GM19372 (cell line): Measurements from ENCODE around the gene SNAP47.
"Not testable (repeated sequence)": the region's sequence is repeated elsewhere in the genome, so short reads cannot be mapped to it uniquely, and the experiment has no call there.

Experiments used
- ATAC-seq: cut with Tn5 transposase; IDR thresholded peaks from one replicate; pipeline ENCODE4 v1.9.1; 2021; ENCODE audit warnings: mild to moderate bottlenecking, low read depth, moderate library complexity; ENCODE audit not compliant: unreplicated experiment

SNAP47 gene, protein sequence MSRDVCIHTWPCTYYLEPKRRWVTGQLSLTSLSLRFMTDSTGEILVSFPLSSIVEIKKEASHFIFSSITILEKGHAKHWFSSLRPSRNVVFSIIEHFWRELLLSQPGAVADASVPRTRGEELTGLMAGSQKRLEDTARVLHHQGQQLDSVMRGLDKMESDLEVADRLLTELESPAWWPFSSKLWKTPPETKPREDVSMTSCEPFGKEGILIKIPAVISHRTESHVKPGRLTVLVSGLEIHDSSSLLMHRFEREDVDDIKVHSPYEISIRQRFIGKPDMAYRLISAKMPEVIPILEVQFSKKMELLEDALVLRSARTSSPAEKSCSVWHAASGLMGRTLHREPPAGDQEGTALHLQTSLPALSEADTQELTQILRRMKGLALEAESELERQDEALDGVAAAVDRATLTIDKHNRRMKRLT

GRCh38 chr1:227734856-227735538, at the start of gene SNAP47, which contains the start of gene JMJD4:
Gene SNAP47, plus strand, starts transcription at chr1:227735435. Its CDS starts 12,302 bp downstream, at chr1:227747737.
Gene JMJD4, minus strand, starts transcription at chr1:227735302. Its CDS starts 29 bp downstream, at chr1:227735273.
- ATAC-seq: peak; percentile 93

GRCh38 chr1:227685807-227686206, 49.4 kb upstream of the SNAP47 start:
- ATAC-seq: no peak

GRCh38 chr1:227697321-227697864, 37.8 kb upstream of the SNAP47 start:
- no peak for ATAC-seq

DNA sequence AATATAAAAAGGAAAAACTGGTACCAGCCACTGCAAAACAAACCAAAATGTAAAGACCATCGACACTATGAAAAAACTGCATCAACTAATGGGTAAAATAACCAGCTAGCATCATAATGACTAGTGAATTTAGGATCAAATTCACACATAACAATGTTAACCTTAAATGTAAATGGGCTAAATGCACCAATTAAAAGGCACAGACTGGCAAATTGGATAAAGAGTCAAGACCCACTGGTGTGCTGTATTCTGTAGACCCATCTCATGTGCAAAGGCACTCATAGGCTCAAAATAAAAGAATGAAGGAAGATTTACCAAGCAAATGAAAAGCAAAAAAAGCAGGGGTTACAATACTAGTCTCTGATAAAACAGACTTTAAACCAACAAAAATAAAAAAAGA, 33.6 kb upstream of the SNAP47 start:
- not testable (repeated sequence) for ATAC-seq

DNA sequence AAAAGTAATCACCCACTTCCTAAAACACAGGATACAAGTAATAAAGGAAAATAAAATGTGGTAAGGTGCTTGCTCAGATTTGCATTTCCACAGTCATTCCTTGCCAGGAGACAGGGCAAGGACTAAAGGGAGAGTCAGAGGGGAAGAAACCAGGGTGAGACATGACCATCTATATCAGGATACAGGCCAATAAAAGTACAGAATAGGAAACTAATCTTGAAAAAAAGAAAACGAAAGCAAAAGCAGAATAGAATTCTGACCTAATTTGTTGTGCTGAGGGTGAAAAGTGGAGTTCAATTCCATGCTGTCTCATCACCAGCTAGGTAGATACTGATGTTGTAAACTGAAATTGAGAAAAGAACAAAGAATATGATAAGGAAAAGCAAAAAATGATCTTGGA, 27.4 kb upstream of the SNAP47 start:
- no peak for ATAC-seq

GRCh38 chr1:227709451-227709850, 25.8 kb upstream of the SNAP47 start:
- no peak for ATAC-seq

DNA sequence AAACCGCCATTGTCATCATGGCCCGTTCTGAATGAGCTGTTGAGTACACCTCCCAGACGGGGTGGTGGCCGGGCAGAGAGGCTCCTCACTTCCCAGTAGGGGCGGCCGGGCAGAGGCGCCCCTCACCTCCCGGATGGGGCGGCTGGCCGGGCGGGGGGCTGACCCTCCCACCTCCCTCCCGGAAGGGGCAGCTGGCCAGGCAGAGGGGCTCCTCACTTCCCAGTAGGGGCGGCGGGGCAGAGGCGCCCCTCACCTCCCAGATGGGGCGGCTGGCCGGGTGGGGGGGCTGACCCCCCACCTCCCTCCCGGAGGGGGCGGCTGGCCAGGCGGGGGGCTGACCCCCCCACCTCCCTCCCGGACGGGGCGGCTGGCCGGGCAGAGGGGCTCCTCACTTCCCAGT, 24.8 kb upstream of the SNAP47 start:
- not testable (repeated sequence) for ATAC-seq

DNA sequence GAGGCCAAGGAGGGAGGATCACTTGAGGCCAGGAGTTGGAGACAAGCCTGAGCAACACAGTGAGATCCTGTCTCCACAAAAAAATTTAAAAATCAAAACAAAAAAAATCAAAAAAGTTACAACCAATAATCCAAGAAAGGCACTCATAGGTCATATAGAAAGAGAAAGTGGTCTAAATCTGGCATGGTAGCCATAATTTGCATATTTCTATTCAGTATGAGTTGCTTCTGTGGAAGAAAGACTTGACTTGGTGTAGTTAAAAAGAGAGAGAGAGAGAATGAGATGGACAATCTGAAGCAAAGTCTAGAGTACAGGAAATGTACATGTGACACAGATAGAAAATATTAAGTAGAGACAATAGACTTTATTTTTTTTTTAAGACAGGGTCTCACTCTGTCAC, 22.6 kb upstream of the SNAP47 start:
- no peak for ATAC-seq

DNA sequence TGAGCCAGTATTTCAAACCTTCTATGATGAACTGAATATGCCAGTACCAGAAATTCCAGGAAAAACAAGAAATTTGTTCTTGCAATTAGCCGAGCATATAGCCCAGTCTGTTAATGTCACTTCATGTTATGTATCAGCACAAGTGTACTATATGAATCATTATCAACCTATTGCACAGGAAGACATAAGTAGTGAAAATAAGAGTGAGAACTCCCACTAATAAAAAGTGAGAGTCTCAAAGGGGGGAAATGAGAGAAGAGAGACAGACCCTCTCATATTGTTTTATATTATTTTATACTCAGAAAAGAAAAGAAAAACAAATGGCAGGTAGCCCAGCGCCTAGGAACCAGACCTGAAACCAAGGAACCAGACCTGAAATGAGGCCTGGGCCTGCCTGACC, 16.3 kb upstream of the SNAP47 start:
- no peak for ATAC-seq

GRCh38 chr1:227723474-227723873, 11.8 kb upstream of the SNAP47 start:
- ATAC-seq: no peak

DNA sequence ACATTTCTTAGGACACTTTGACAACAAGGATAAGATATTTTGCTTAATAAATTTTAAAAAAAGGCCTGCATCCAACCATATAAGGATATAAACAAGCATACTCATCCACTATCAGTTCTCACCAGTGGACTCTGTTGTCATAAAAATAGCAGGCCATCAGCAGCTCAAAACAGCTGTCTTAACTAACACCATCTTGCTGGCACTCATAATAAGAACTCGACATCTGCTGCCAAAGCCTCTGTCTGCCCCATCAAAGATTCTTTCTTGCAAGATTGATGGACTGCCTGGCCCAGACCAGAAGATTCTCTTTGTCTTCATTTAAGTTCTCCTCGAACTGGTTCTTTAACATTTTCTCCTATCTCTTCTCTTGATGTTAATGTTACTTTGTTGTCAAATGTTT, 10.2 kb upstream of the SNAP47 start:
- ATAC-seq: no peak

- ATAC-seq: no peak
These were observed 8.9 kb upstream of the SNAP47 start for GRCh38 chr1:227726318-227726717.

GRCh38 chr1:227726924-227727599, 8.2 kb upstream of the SNAP47 start:
- ATAC-seq: no peak

DNA sequence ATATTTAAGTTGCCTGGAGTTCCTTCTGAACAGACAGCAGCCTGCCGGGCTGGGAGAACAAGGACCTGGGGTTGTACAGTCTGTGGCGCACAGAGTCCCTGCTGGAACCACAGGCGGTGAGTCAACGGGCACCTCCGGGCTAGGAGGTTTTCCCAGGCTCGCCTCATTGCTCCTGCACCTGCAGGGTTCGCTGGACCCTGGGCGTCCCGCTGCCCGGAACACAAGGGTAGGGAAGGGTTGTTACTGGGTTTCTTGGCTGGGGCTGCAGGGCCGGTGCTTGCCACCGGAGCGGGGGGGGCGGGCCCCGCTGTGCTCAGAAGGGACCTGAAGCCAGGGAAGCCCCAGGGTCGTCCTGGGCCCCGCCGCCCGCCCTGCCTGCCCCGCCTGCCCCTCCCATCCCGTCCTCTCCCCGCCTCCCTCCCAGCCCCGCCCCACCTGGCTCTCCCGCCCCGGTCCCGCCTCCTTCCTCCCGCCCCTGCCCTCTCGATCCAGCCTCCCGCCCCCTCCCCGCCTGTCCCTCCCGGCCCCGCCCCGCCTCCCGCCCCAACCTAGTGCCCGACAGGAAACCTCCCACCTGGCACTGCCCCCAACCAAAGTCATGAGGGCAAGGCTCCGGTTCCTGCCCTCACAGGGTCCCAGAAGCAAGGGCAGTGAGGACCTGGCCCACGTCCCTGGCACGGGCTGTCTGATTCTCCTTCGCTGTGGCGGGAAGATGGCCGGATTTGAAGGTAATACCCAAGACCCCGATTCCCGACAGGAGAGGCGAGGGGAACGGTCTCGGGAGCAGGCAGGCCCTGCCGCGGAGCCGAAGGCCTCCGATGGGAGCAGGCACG, 7.0 kb upstream of the SNAP47 start:
- ATAC-seq: peak; percentile 43

DNA sequence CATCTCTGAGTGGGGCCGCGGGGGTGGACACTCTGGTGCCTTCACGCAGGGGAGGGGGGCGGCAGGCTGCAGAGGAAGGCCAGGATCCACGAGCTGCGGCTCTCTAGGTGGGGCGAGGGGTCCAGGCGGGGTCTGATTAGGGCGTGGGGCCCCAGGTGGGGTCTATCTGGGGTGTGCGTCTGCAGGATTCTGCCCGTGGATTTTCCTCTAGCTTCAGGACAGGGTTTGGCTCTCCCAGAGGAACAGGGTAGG, 6.4 kb upstream of the SNAP47 start:
- no peak for ATAC-seq

GRCh38 chr1:227729144-227729880, 5.9 kb upstream of the SNAP47 start:
- ATAC-seq: no peak

DNA sequence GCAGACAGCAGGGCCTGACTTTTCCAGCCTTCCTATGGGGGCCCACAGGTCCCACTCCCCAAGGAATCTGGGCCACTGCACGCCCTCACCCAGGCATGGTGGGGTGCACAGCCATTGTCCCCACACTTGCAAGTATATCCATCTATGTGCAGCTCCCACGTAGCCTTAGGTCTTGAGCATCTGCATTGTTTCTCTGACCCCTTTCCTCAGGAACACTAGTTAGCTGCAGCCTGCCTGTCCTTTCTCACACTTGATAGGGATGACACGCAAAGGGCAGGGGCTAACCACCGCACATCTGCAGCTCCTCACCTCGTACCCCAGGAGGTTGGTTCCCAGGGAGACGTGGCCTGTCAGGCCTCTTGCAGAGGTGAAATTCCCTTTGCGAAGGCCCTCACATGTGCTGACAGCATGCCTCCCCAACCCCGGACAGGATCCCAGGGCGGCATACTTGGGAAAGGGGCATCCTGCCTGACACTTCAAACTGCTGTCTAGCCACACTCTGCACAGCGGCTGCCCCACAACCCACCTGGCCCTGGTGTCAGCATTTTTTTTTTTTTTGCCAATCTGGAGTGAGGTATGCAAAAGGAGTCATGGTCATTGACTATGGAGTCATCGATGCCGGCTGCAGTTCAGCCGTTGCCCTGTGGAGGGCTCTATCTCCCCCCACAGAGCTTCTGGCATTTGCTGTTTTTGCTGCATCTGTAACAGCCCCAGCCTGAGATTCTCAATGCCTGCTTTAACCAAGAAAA, 5.2 kb upstream of the SNAP47 start:
- no peak for ATAC-seq

DNA sequence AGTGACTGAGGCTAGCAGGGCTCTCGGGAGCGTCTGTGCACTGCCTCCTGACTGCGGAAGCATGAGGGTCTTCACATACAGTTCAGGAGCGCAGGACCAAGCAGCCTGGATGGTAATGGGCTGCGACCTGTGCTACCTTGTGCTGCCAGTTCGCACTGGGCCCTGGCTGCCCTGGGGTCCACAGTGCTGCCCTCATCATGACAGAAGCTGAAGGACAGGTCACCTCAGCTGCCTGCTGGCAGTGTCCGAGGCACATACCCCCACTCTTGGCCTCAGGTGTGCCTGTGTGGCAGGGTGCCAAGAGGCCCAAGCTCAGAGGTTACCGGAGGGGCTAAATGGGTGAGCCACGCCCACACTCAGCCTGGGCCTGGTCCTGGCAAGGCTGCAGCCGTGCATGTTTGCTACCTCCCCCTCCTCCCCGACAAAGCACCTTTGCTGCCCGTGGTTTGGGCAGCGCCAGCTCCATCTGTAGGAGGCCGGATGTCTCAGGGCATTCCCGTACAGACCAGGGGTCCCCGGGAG, 4.5 kb upstream of the SNAP47 start:
- no peak for ATAC-seq

- ATAC-seq: no peak
These were observed 4.0 kb upstream of the SNAP47 start for GRCh38 chr1:227731241-227731677.
